ENCODE data around the gene CCDC116.

DNA sequence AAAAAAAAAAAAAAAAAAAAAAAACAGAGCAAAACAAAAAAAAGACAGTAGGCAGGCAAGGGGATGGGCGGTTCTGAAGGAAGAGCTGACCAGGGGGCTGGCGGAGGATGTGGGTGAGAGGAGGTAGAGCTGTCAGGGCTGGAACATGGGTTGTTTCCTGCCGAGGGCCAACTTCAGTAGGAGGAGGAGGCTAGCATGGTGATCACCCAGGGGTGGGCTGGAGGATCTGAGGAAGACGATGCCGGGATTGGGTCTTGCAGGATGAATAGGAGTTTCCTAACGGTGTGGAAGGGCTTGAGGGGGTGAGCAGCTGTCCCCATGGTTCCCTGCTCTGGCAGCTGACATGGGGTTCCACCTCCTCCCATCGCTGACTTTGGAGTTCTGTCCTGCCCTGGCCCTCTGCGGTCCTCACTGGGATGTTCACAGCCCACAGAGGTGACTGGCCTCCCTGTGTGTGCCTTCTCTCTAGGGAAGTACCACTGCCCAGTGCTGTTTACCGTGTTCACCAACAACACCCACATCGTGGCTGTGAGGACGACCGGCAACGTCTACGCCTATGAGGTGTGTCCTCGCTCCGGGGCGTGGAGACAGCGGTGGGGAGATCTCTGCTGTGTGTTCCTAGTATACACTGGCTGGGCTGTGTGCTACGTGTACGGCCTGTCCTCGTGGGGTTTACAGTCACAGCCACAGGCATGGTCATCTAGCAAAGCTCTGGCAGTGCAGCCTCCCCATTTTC, 48.4 kb downstream of the CCDC116 start:
- TF ChIP-seq CTCF (IDR thresholded peaks at IDR 0.05) (no peak), POLR2A (IDR thresholded peaks at IDR 0.05) (no peak)
